Measurements from ENCODE around the gene CDC42EP3.

Gene CDC42EP3

GRCh38 chr2:37622450-37623100, 48.9 kb downstream of the CDC42EP3 start:
- H3K27ac ChIP-seq: no peak overlapping the region
- no peak overlapping the region for H2AFZ ChIP-seq
- H3K79me2 ChIP-seq: no peaks in the 10 kb centered on the region
- no peaks in the 10 kb centered on the region for H3K36me3 ChIP-seq (ENCODE audit: control insufficient read depth, insufficient read depth, low read length)
- H3K9ac ChIP-seq: no peak overlapping the region
- H3K27me3 ChIP-seq (ENCODE audit: control insufficient read depth, insufficient read depth, low read length): no peaks in the 10 kb centered on the region
- no peak overlapping the region for H3K4me3 ChIP-seq (ENCODE audit: low read depth, low read length)
- no peak overlapping the region for H3K4me2 ChIP-seq (ENCODE audit: low read length)
- no peaks in the 10 kb centered on the region for H3K9me3 ChIP-seq (ENCODE audit: control insufficient read depth, low read length)
- no peaks in the 10 kb centered on the region for H3K4me1 ChIP-seq
- no peak for TF ChIP-seq CTCF (IDR thresholded peaks at IDR 0.05)

GRCh38 chr2:37621199-37621598, 50.2 kb downstream of the CDC42EP3 start:
- Histone ChIP-seq H3K4me1 (no peaks in the 10 kb centered on the region), H3K79me2 (no peaks in the 10 kb centered on the region), H3K36me3 (ENCODE audit: control insufficient read depth, insufficient read depth, low read length) (no peaks in the 10 kb centered on the region), H3K9ac (no peak overlapping the region), H3K4me3 (ENCODE audit: low read depth, low read length) (no peak overlapping the region), H3K9me3 (ENCODE audit: control insufficient read depth, low read length) (no peaks in the 10 kb centered on the region), H3K4me2 (ENCODE audit: low read length) (no peak overlapping the region), H3K27me3 (ENCODE audit: control insufficient read depth, insufficient read depth, low read length) (no peaks in the 10 kb centered on the region), H3K27ac (no peak overlapping the region), H2AFZ (no peak overlapping the region)
- TF ChIP-seq CTCF (IDR thresholded peaks at IDR 0.05): no peak

GRCh38 chr2:37619959-37620300, 51.5 kb downstream of the CDC42EP3 start:
- Histone ChIP-seq H3K27me3 (ENCODE audit: control insufficient read depth, insufficient read depth, low read length) (no peaks in the 10 kb centered on the region), H3K27ac (no peak overlapping the region), H3K36me3 (ENCODE audit: control insufficient read depth, insufficient read depth, low read length) (no peaks in the 10 kb centered on the region), H3K4me1 (no peaks in the 10 kb centered on the region), H3K79me2 (no peaks in the 10 kb centered on the region), H3K9ac (no peak overlapping the region), H2AFZ (no peak overlapping the region), H3K4me3 (ENCODE audit: low read depth, low read length) (no peak overlapping the region), H3K9me3 (ENCODE audit: control insufficient read depth, low read length) (no peaks in the 10 kb centered on the region), H3K4me2 (ENCODE audit: low read length) (no peak overlapping the region)
- no peak for TF ChIP-seq CTCF (IDR thresholded peaks at IDR 0.05)

GRCh38 chr2:37619230-37619958, 52.0 kb downstream of the CDC42EP3 start:
- Histone ChIP-seq H2AFZ (no peak overlapping the region), H3K27ac (no peak overlapping the region)

More at GRCh38 chr2:37619230-37619958, 52.0 kb downstream of the CDC42EP3 start:
- Histone ChIP-seq H3K27me3 (ENCODE audit: control insufficient read depth, insufficient read depth, low read length) (no peaks in the 10 kb centered on the region), H3K79me2 (no peaks in the 10 kb centered on the region), H3K36me3 (ENCODE audit: control insufficient read depth, insufficient read depth, low read length) (no peaks in the 10 kb centered on the region), H3K4me3 (ENCODE audit: low read depth, low read length) (no peak overlapping the region), H3K9me3 (ENCODE audit: control insufficient read depth, low read length) (no peaks in the 10 kb centered on the region), H3K4me2 (ENCODE audit: low read length) (no peak overlapping the region), H3K4me1 (no peaks in the 10 kb centered on the region), H3K9ac (no peak overlapping the region)
- no peak for TF ChIP-seq CTCF (IDR thresholded peaks at IDR 0.05)
